Measurements from ENCODE around the gene HLCS.

DNA sequence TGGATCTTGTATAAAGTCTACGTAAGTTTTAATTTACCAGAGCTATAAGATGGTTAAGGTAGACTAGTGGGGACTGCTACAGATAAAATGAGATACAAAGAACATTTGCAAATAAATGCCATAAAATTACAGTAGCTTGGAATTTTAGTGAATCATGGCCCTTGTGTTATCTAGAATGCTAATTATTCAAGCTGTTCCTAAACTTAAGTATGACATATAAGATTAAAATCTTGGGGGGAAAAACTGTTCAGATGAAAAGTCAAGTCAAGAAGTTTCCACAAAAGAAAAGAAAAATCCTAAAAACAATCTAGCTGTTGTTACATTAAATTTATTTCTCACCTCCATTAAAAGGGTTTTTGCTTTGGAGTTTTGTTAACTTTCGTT lies 215.9 kb downstream of the HLCS start:
- TF ChIP-seq, protein P1, sequence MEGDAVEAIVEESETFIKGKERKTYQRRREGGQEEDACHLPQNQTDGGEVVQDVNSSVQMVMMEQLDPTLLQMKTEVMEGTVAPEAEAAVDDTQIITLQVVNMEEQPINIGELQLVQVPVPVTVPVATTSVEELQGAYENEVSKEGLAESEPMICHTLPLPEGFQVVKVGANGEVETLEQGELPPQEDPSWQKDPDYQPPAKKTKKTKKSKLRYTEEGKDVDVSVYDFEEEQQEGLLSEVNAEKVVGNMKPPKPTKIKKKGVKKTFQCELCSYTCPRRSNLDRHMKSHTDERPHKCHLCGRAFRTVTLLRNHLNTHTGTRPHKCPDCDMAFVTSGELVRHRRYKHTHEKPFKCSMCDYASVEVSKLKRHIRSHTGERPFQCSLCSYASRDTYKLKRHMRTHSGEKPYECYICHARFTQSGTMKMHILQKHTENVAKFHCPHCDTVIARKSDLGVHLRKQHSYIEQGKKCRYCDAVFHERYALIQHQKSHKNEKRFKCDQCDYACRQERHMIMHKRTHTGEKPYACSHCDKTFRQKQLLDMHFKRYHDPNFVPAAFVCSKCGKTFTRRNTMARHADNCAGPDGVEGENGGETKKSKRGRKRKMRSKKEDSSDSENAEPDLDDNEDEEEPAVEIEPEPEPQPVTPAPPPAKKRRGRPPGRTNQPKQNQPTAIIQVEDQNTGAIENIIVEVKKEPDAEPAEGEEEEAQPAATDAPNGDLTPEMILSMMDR (IDR thresholded peaks at IDR 0.05; ENCODE audit: low read depth, low read length), result no peak
- TF ChIP-seq EZH2phosphoT487 (IDR thresholded peaks at IDR 0.05; ENCODE audit: low read depth), result no peak

Measured in OCI-LY3 (cell line).